SH-SY5Y (cell line): Measurements from ENCODE around the gene SLC12A7.

Experiments used
- GATA2 ChIP-seq: IDR thresholded peaks from 2 replicates; pipeline ENCODE4 v1.6.1; 2011; ENCODE audit warnings: mild to moderate bottlenecking, low read depth, low read length
- GATA3 ChIP-seq: IDR thresholded peaks from 2 replicates; pipeline ENCODE4 v1.6.1; 2011; ENCODE audit warnings: low read depth, mild to moderate bottlenecking, low read length, moderate library complexity

SLC12A7 gene

GRCh38 chr5:1077491-1078020 is 34.3 kb downstream of the SLC12A7 start:
- TF ChIP-seq GATA3: no peak
- no peak for TF ChIP-seq GATA2

GRCh38 chr5:1077026-1077425 is 34.8 kb downstream of the SLC12A7 start:
- TF ChIP-seq GATA2: no peak
- TF ChIP-seq GATA3: no peak

- no peak for TF ChIP-seq GATA3
- TF ChIP-seq GATA2: no peak
Observed at GRCh38 chr5:1076406-1076805, 35.5 kb downstream of the SLC12A7 start.

GRCh38 chr5:1075931-1076330 is 35.9 kb downstream of the SLC12A7 start:
- TF ChIP-seq GATA2: no peak
- no peak for TF ChIP-seq GATA3

GRCh38 chr5:1075555-1075881 is 36.3 kb downstream of the SLC12A7 start:
- TF ChIP-seq GATA2 (no peak), GATA3 (no peak)

- TF ChIP-seq GATA2: no peak
- TF ChIP-seq GATA3: no peak
Observed at GRCh38 chr5:1074816-1075554, 36.9 kb downstream of the SLC12A7 start.

GRCh38 chr5:1074226-1074625 is 37.6 kb downstream of the SLC12A7 start:
- TF ChIP-seq GATA3: no peak
- no peak for TF ChIP-seq GATA2

- no peak for TF ChIP-seq GATA3
- TF ChIP-seq GATA2: no peak
Observed at GRCh38 chr5:1073239-1074102, 38.4 kb downstream of the SLC12A7 start.

- TF ChIP-seq GATA2 (no peak), GATA3 (no peak)
Observed at GRCh38 chr5:1069720-1070088, 42.2 kb downstream of the SLC12A7 start.

- TF ChIP-seq GATA2 (no peak), GATA3 (no peak)
Observed at GRCh38 chr5:1068895-1069719, 42.8 kb downstream of the SLC12A7 start.

- TF ChIP-seq GATA2: no peak
- TF ChIP-seq GATA3: no peak
Observed at GRCh38 chr5:1068204-1068894, 43.5 kb downstream of the SLC12A7 start.

- TF ChIP-seq GATA2 (no peak), GATA3 (no peak)
Observed at GRCh38 chr5:1067141-1068121, 44.4 kb downstream of the SLC12A7 start.

- TF ChIP-seq GATA2: no peak
- TF ChIP-seq GATA3: no peak
Observed at GRCh38 chr5:1066676-1067075, 45.2 kb downstream of the SLC12A7 start.
